Upper lobe of left lung (tissue), 6 donors: Measurements from ENCODE around the gene PLEKHA5. TPM values are rescaled to one million over a fixed set of nuclear protein-coding genes. Genes with fewer than 3 reads are reported as not detected.

ENCODE experiments used
- ATAC-seq, 2 donors: fragments of 200-7000 bp; cut with Tn5 transposase; one replicate each; pipeline ENCODE4 v1.9.1; 2022; ENCODE audit warnings: mild to moderate bottlenecking in 2 of 2, moderate library complexity in 2 of 2; ENCODE audit not compliant: low FRiP score in 2 of 2
- DNase-seq, 2 donors: peaks; one replicate each; pipeline ENCODE4 v3.0.0-alpha.2; 2019 to 2020
- H3K27ac ChIP-seq, 4 donors: fragments of 200-600 bp; sonication (generic); one replicate each; pipeline ENCODE4 v1.5.1; 2016 to 2019
- H3K27me3 ChIP-seq, 4 donors: fragments of 200-600 bp; sonication (generic); one replicate each; pipeline ENCODE4 v1.5.1; 2017 to 2019
- H3K36me3 ChIP-seq, 4 donors: fragments of 200-600 bp; sonication (generic); one replicate each; pipeline ENCODE4 v1.5.1; 2016 to 2019
- H3K4me1 ChIP-seq, 4 donors: fragments of 200-600 bp; sonication (generic); one replicate each; pipeline ENCODE4 v1.5.1; 2018 to 2019
- H3K4me3 ChIP-seq, 4 donors: fragments of 200-600 bp; sonication (generic); one replicate each; pipeline ENCODE4 v1.5.1; 2017 to 2019; ENCODE audit warnings: mild to moderate bottlenecking in 2 of 4, moderate library complexity in 1 of 4
- H3K9me3 ChIP-seq, 4 donors: fragments of 200-600 bp; sonication (generic); one replicate each; pipeline ENCODE4 v1.5.1; 2018 to 2019
- CTCF ChIP-seq, 6 experiments: fragments of 450-650 bp in 4 of 6; fragments of 200-600 bp in 2 of 6; sonication (generic) in 2 of 6; IDR thresholded peaks; one replicate each; pipeline ENCODE4 v1.5.1; 2016 to 2019; ENCODE audit warnings: antibody characterized with exemption in 6 of 6
- EP300 ChIP-seq, 4 donors: sonication (generic); formaldehyde crosslinking; IDR thresholded peaks; one replicate each; pipeline ENCODE4 v1.5.1; 2017; ENCODE audit warnings: antibody characterized with exemption in 4 of 4, control low read depth in 2 of 4
- POLR2A ChIP-seq, 4 donors: fragments of 450-650 bp; IDR thresholded peaks; one replicate each; pipeline ENCODE4 v1.5.1; 2016 to 2017; ENCODE audit warnings: antibody characterized with exemption in 4 of 4, mild to moderate bottlenecking in 2 of 4
- POLR2AphosphoS5 ChIP-seq, 2 donors: sonication (generic); formaldehyde crosslinking; IDR thresholded peaks; one replicate each; pipeline ENCODE4 v1.5.1; 2017; ENCODE audit warnings: antibody characterized with exemption in 2 of 2
- WGBS, 2 donors: methylation state at CpG; one replicate each; pipeline ENCODE4 v1.1.5; 2017 to 2018; 5-methylcytosine and 5-hydroxymethylcytosine counted together
- total RNA-seq, 6 donors: library from RNA; depleted of rRNA in 4 of 6; stranded (reverse); fragments of >200 nt in 4 of 6; gene quantifications; one replicate each; pipeline versions ENCODE4 v1.1.0 to v1.2.1, GENCODE V29; 2016 to 2021
- donor health status: DM: no; HTN: no; CAD: no; lungs with moderate emphysema.
- donor health status: DM: no; HTN: yes; CAD: no; lungs with severe emphysema.

PLEKHA5 gene
- total RNA-seq, 6 donors from 2014 or later: 18.5 to 89.6 (median 25.9) TPM

- WGBS, 2 donors: 51% methylated on average over 4 of the region's 4 CpGs; no CpG with 5 or more reads in 1 of the 2 donors
- no peaks in the 10 kb centered on the region for H3K36me3 ChIP-seq
- H3K4me1 ChIP-seq: peaks cover 0 to 3% (median 0%) of the 10 kb centered on the region in 4 donors
- TF ChIP-seq CTCF (IDR thresholded peaks at IDR 0.05): no peak
- TF ChIP-seq EP300 (IDR thresholded peaks at IDR 0.05): no peak
- H3K4me3 ChIP-seq: no peak overlapping the region
- DNase-seq (peak in 1 of 2 donors; percentile 46), ATAC-seq (peak; percentile 21 to 79)
- H3K27ac ChIP-seq: no peak overlapping the region
- H3K9me3 ChIP-seq: no peaks in the 10 kb centered on the region
- H3K27me3 ChIP-seq: no peaks in the 10 kb centered on the region
These were observed 273.4 kb downstream of the PLEKHA5 start for GRCh38 chr12:19402743-19403431.

- H3K27ac ChIP-seq: no peak overlapping the region
- H3K4me3 ChIP-seq: no peak overlapping the region
- H3K36me3 ChIP-seq: no peaks in the 10 kb centered on the region
- DNase-seq: no peak
- peaks cover 0 to 3% (median 0%) of the 10 kb centered on the region in 4 donors for H3K4me1 ChIP-seq
- ATAC-seq: no peak
- TF ChIP-seq POLR2AphosphoS5 (IDR thresholded peaks at IDR 0.05) (no peak), POLR2A (IDR thresholded peaks at IDR 0.05) (no peak), CTCF (IDR thresholded peaks at IDR 0.05) (no peak), EP300 (IDR thresholded peaks at IDR 0.05) (no peak)
- WGBS, 2 donors: 89 to 93% methylated on average over 16 of the region's 16 CpGs
- no peaks in the 10 kb centered on the region for H3K27me3 ChIP-seq
- H3K9me3 ChIP-seq: no peaks in the 10 kb centered on the region
These were observed 274.8 kb downstream of the PLEKHA5 start for GRCh38 chr12:19404242-19404880.

- H3K9me3 ChIP-seq: no peaks in the 10 kb centered on the region
- peaks cover 0 to 12% (median 0%) of the 10 kb centered on the region in 4 donors for H3K4me1 ChIP-seq
- 25 to 32% methylated on average over 3 of the region's 3 CpGs for WGBS, 2 donors
- no peak overlapping the region for H3K27ac ChIP-seq
- TF ChIP-seq CTCF (IDR thresholded peaks at IDR 0.05) (no peak), EP300 (IDR thresholded peaks at IDR 0.05) (no peak), POLR2AphosphoS5 (IDR thresholded peaks at IDR 0.05) (no peak), POLR2A (IDR thresholded peaks at IDR 0.05) (no peak)
- H3K36me3 ChIP-seq: no peaks in the 10 kb centered on the region
- ATAC-seq (no peak), DNase-seq (no peak)
- no peak overlapping the region for H3K4me3 ChIP-seq
- no peaks in the 10 kb centered on the region for H3K27me3 ChIP-seq
These were observed 279.8 kb downstream of the PLEKHA5 start for GRCh38 chr12:19409376-19409775.

GRCh38 chr12:19410211-19410610 lies 280.7 kb downstream of the PLEKHA5 start:
- no peak for DNase-seq
- 43 to 46% methylated on average over 6 of the region's 6 CpGs for WGBS, 2 donors
- Histone ChIP-seq H3K4me1 (peaks cover 0 to 12% (median 0%) of the 10 kb centered on the region in 4 donors), H3K27me3 (no peaks in the 10 kb centered on the region), H3K27ac (no peak overlapping the region), H3K4me3 (no peak overlapping the region), H3K9me3 (no peaks in the 10 kb centered on the region), H3K36me3 (no peaks in the 10 kb centered on the region)
- ATAC-seq: no peak
- TF ChIP-seq EP300 (IDR thresholded peaks at IDR 0.05): no peak
- TF ChIP-seq POLR2AphosphoS5 (IDR thresholded peaks at IDR 0.05): no peak
- TF ChIP-seq POLR2A (IDR thresholded peaks at IDR 0.05): no peak
- TF ChIP-seq CTCF (IDR thresholded peaks at IDR 0.05): no peak
